ENCODE data around the gene RNASE9.
"Not testable (repeated sequence)": the region's sequence is repeated elsewhere in the genome, so short reads cannot be mapped to it uniquely, and the experiment has no call there.

GRCh38 chr14:20507537-20507936 lies 53.3 kb downstream of the RNASE9 start:
- not testable (repeated sequence) for TF ChIP-seq CTCF, POLR2A (IDR thresholded peaks at IDR 0.05)
